Erythroblast (primary cell): ENCODE measurements around the gene VAMP2.

Experiments used
- GATA1 ChIP-seq: IDR thresholded peaks from 2 replicates; pipeline ENCODE4 v1.6.1; 2011; ENCODE audit warnings: low read depth, mild to moderate bottlenecking, control low read depth, low read length, moderate library complexity
- POLR2A ChIP-seq: IDR thresholded peaks from 2 replicates; pipeline ENCODE4 v1.6.1; 2011; ENCODE audit warnings: mild to moderate bottlenecking, low read length

DNA sequence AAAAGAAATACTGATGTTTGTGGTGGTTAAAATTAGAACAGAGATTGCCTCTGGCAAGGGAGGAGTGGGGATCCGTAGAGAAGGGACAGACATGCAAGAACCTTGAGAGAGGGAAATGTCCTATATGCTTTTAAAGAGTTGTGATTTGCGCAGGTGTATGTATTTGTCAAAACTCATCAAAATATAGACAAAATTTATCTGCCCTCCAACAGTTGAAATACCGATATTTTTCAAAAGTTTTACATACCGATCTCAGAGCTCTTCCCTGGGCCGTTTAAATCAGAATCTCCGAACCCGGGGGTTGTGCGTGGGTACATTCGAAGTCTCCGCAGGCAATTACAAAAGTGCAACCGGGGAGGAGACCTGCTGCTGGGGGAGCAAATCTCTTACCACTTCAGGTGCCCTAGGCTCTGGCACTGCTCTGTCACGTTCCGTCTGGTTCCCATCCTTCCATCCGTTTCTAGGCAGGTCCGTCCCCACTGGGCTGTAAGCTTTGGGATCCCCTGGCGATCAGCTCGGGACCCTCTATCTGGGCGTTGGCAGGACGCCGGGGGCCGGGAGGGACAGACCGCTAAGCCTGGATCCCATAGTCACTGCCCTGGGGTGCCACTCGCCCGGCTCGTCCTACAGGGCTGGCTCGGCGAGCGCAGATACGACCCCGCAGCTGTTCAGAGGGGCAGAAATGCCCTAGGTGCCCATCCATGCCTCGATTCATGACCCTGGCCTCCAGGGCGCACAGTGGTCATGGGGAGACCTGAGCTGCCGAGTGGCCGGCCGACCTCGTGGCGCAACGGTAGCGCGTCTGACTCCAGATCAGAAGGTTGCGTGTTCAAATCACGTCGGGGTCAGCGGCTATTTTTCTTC lies 23.1 kb upstream of the VAMP2 start:
- TF ChIP-seq POLR2A (no peak), GATA1 (no peak)
